GM12878 (cell line): Measurements from ENCODE around the gene TEC. TPM values are rescaled to one million over a fixed set of nuclear protein-coding genes. Genes with fewer than 3 reads are reported as not detected.

Source experiments
- ATAC-seq: fragments of 200-7000 bp; cut with Tn5 transposase; 3 replicates; pipeline ENCODE4 v1.9.1; 2020; ENCODE audit warnings: mild to moderate bottlenecking, moderate library complexity
- BruUV-seq: library from RNA; stranded (reverse); fragments of 400-500 nt; replicated peaks from 2 replicates; lab custom pipeline; 2021; lab: Mats Ljungman, UMichigan
- CTCF ChIA-PET: fragments of 300-600 bp; sonication (Branson Sonifier 250); formaldehyde crosslinking; extraction: SDS; loops from one replicate; lab custom pipeline; 2021; ENCODE audit warnings: inconsistent platforms; lab: Yijun Ruan, JAX
- POLR2A ChIA-PET: fragments of 350-600 bp; formaldehyde crosslinking; extraction: SDS; loops from one replicate; lab custom pipeline; 2021; ENCODE audit warnings: inconsistent platforms; lab: Charles Lee
- RAD21 ChIA-PET: fragments of 300-600 bp; sonication (Branson Sonifier 250); formaldehyde crosslinking; loops from one replicate; lab custom pipeline; 2023; ENCODE audit warnings: antibody characterized with exemption; ENCODE audit not compliant: unreplicated experiment; lab: Charles Lee
- SMC1A ChIA-PET: fragments of 300-600 bp; sonication (Branson Sonifier 250); formaldehyde crosslinking; loops from one replicate; lab custom pipeline; 2023; ENCODE audit not compliant: unreplicated experiment, uncharacterized antibody; lab: Charles Lee
- DNase-seq: peaks from one replicate; pipeline ENCODE4 v3.0.0-alpha.2; 2011; ENCODE audit warnings: low read depth, low spot score
- FAIRE-seq: peaks from 3 replicates; lab custom pipeline; 2011; peaks lifted over from hg19 to GRCh38; lab: Jason Lieb, UNC
- H2AFZ ChIP-seq: 2 replicates; pipeline ENCODE4 v1.6.0; 2011; ENCODE audit warnings: low read depth, low read length, control low read depth; ENCODE audit not compliant: control insufficient read depth
- H3K27ac ChIP-seq: 2 replicates; pipeline ENCODE4 v1.5.1; 2011; ENCODE audit warnings: control low read depth; ENCODE audit not compliant: control insufficient read depth, insufficient read depth
- H3K27me3 ChIP-seq, 2 experiments: replicated peaks in 1 of 2; 2 replicates each; pipeline versions ENCODE4 v1.6.0 to v1.6.1; 2011; ENCODE audit warnings: low read length in 1 of 2; ENCODE audit not compliant: control insufficient read depth in 2 of 2, insufficient read depth in 2 of 2
- H3K36me3 ChIP-seq, 2 experiments: 2 replicates each; pipeline ENCODE4 v1.5.1; 2011; ENCODE audit warnings: low read length in 1 of 2; ENCODE audit not compliant: control insufficient read depth in 2 of 2, insufficient read depth in 2 of 2
- H3K4me1 ChIP-seq: 2 replicates; pipeline ENCODE4 v1.6.1; 2011; ENCODE audit warnings: mild to moderate bottlenecking, low read length, moderate library complexity, mixed read lengths; ENCODE audit not compliant: control insufficient read depth, insufficient read depth
- H3K4me2 ChIP-seq: 2 replicates; pipeline ENCODE4 v1.6.0; 2011; ENCODE audit warnings: control low read depth; ENCODE audit not compliant: control insufficient read depth, insufficient read depth
- H3K4me3 ChIP-seq: fragments of 200-600 bp; sonication (generic); 2 replicates; pipeline ENCODE4 v1.5.1; 2016
- H3K79me2 ChIP-seq: 2 replicates; pipeline ENCODE4 v1.6.0; 2011; ENCODE audit warnings: low read length; ENCODE audit not compliant: control insufficient read depth, insufficient read depth
- H3K9ac ChIP-seq: 2 replicates; pipeline ENCODE4 v1.8.0; 2011; ENCODE audit warnings: low read length, control low read depth, mixed read lengths; ENCODE audit not compliant: control insufficient read depth, insufficient read depth
- H3K9me3 ChIP-seq: replicated peaks from 3 replicates; pipeline ENCODE4 v1.5.1; 2011; ENCODE audit warnings: mild to moderate bottlenecking, low read length; ENCODE audit not compliant: control insufficient read depth, insufficient read depth
- H4K20me1 ChIP-seq: 2 replicates; pipeline ENCODE4 v1.6.0; 2011; ENCODE audit not compliant: control insufficient read depth, insufficient read depth
- BRCA1 ChIP-seq: IDR thresholded peaks from 2 replicates; pipeline ENCODE4 v1.6.1; 2011; ENCODE audit warnings: low read depth, low read length, improper control_type of control experiment
- DPF2 ChIP-seq: fragments of 450-650 bp; IDR thresholded peaks from 2 replicates; pipeline ENCODE4 v1.6.1; 2017; ENCODE audit warnings: mild to moderate bottlenecking
- IRF3 ChIP-seq: fragments of 450-650 bp; IDR thresholded peaks from 2 replicates; pipeline ENCODE4 v1.6.1; 2014; ENCODE audit warnings: mild to moderate bottlenecking
- KAT2A ChIP-seq: conservative IDR thresholded peaks from 2 replicates; pipeline ENCODE4 v1.6.1; 2011; ENCODE audit warnings: low read depth, low read length; ENCODE audit not compliant: control insufficient read depth
- LARP7 ChIP-seq: fragments of 450-650 bp; IDR thresholded peaks from 2 replicates; pipeline ENCODE4 v1.6.1; 2017; ENCODE audit warnings: mild to moderate bottlenecking
- SPI1 ChIP-seq: IDR thresholded peaks from 2 replicates; pipeline ENCODE4 v1.6.1; 2011; ENCODE audit warnings: low read depth, mild to moderate bottlenecking, low read length, moderate library complexity, borderline replicate concordance; ENCODE audit not compliant: insufficient read depth
- USF1 ChIP-seq: IDR thresholded peaks from 2 replicates; pipeline ENCODE4 v1.6.1; 2011; ENCODE audit warnings: borderline replicate concordance, low read depth, mild to moderate bottlenecking, moderate library complexity, mixed read lengths, low read length; ENCODE audit not compliant: insufficient read depth; ENCODE audit errors: extremely low read length
- ZNF217 ChIP-seq: fragments of 450-650 bp; IDR thresholded peaks from 2 replicates; pipeline ENCODE4 v1.6.1; 2017; ENCODE audit warnings: antibody characterized with exemption, mild to moderate bottlenecking
- ZNF592 ChIP-seq: fragments of 450-650 bp; IDR thresholded peaks from 2 replicates; pipeline ENCODE4 v1.6.1; 2017; ENCODE audit warnings: mild to moderate bottlenecking, moderate library complexity
- WGBS: methylation state at CpG from one replicate; pipeline ENCODE4 v1.1.6; 2016; ENCODE audit warnings: low lambda C conversion rate; ENCODE audit not compliant: insufficient replicate concordance, insufficient coverage; ENCODE audit errors: missing lambda C conversion rate; 5-methylcytosine and 5-hydroxymethylcytosine counted together
- in situ Hi-C: fragments of 300-500 bp; cut with MboI; formaldehyde crosslinking; loops from 9 replicates; pipeline ENCODE4 v1.14.3; 2018; ENCODE audit warnings: mixed read lengths
- intact Hi-C: fragments of 100-400 bp; cut with micrococcal nuclease; formaldehyde crosslinking; loops from one replicate; pipeline ENCODE4 v1.14.2; 2022; ENCODE audit not compliant: unreplicated experiment
- polyA plus RNA-seq, 11 experiments: library from polyadenylated mRNA; depleted of rRNA in 4 of 11; unstranded in 6 of 11; stranded (reverse) in 5 of 11; fragments of >200 nt; fragmentation: Nextera tagmentation in 4 of 11; fragmentation: Illumina TruSeq in 1 of 11; extraction: Ambion mirVana in 4 of 11; extraction: Trizol in 1 of 11; gene quantifications; 1 replicate in 1 of 11; 2 replicates in 10 of 11; pipeline versions ENCODE4 v1.2.1 to v1.2.3, GENCODE V29; 2011 to 2016; ENCODE audit warnings: inconsistent platforms in 2 of 11, missing spikeins in 2 of 11, low read depth in 1 of 11
- total RNA-seq, 4 experiments: library from RNA; depleted of rRNA in 3 of 4; stranded (reverse); fragments of >200 nt in 3 of 4; fragmentation: Illumina TruSeq in 1 of 4; extraction: Trizol in 1 of 4; gene quantifications; 2 replicates each; pipeline versions ENCODE4 v1.2.1 to v1.2.3, GENCODE V29; 2013 to 2021
- TF ChIP-seq, protein P1 (sequence below): fragments of 450-650 bp; IDR thresholded peaks from 2 replicates; pipeline ENCODE4 v1.6.1; 2017; ENCODE audit warnings: mild to moderate bottlenecking, moderate library complexity

The TEC gene
- total and polyA plus RNA-seq, 10 of the 15 experiments (the other 5 are each of a cell fraction or from before 2014, with no cell fraction given): 7.4 to 27.2 (median 17.1) TPM

DNA sequence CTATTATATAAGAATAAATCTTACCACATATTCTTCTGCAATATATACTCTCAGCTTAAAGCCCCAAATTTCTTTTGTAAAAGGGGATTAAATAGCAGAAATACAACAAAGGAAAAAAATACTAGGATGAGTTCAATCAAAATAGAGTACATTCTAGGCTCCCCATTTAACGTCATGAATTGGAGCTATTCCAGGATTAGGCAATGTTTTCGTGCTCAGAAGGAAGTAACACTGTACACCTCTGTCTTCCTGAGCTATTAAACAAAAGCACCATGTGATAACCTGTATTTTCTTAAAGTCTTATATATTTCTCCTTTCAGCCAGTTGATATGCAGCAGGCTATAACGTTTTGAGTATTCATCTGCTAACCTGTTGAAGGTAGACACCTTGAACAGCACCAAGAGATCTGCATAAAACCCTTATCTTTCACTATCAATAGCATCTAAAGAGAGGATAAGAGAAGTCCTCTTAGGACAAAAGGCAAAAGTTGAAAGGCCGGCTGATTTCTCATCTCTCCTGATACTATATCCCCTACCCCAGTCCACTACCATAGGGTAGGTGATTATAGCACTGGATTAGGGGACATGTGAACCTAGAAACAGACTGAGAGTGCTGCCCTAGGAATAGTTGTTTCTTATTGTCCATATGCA, 31.5 kb downstream of the TEC start (continued):
- TF ChIP-seq IRF3 (no peak), SPI1 (no peak), DPF2 (no peak), LARP7 (no peak), BRCA1 (no peak), KAT2A (no peak), ZNF217 (no peak)

DNA sequence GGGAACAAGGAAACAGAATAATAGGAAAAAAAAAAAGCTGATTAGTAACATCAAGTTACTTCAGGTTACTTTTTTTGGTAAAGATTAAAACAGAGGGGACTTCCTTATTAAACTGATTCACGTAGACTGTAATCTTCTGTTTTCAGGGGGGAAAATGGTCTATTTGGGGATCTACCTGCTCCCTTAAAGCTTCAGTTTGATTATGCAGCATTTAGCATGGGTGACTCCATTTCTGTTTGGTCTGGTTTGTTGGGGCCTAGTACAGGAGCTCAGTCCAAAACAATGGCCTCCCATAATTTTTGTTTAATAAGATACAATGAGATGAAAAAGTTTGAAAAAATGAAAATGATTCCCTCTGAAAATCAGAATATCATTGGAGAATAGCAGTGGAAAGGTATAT, 34.6 kb downstream of the TEC start:
- Histone ChIP-seq H3K4me2 (no peak overlapping the region), H3K27me3 (no peaks in the 10 kb centered on the region), H3K79me2 (peaks cover 86% of the 10 kb centered on the region), H3K36me3 (0 out of 4 replicates have a peak, but pooled peaks cover 0 to 2% of the 10 kb centered on the region in 2 experiments), H3K4me3 (no peak overlapping the region), H3K4me1 (0 out of 2 replicates have a peak, but pooled peaks cover 5% of the 10 kb centered on the region), H3K27ac (no peak overlapping the region), H2AFZ (no peak overlapping the region), H4K20me1 (no peaks in the 10 kb centered on the region), H3K9me3 (peaks cover 3% of the 10 kb centered on the region; the same call in 2 of the 3 replicates), H3K9ac (no peak overlapping the region)
- intact Hi-C loops: no loop called here
- DNase-seq (no peak), FAIRE-seq (no peak), ATAC-seq (no peak)
- in situ Hi-C loops: no loop called here
- no TSS peak for BruUV-seq
- ChIA-PET SMC1A (interaction anchor here (0.7 to 13.5 kb wide), 12 partner anchors 9 to 31 kb away, joined by 3 to 124 read pairs (median 6); no protein-coding TSS in a partner anchor), CTCF (interaction anchor here (0.6 to 1.9 kb wide), 6 partner anchors 22 to 175 kb away, joined by 3 to 5 read pairs (median 3); no protein-coding TSS in a partner anchor), RAD21 (interaction anchor here (1.2 to 1.7 kb wide), 2 partner anchors 10 to 32 kb away, joined by 3 to 4 read pairs; no protein-coding TSS in a partner anchor), POLR2A (interaction anchor here (1.3 to 2.0 kb wide), 2 partner anchors 15 to 18 kb away, joined by 6 to 11 read pairs; no protein-coding TSS in a partner anchor)
- 91% methylated on average over 1 of the region's 1 CpG for WGBS
- TF ChIP-seq ZNF592 (peak; percentile 95), USF1 (no peak)
- TF ChIP-seq, protein P1, sequence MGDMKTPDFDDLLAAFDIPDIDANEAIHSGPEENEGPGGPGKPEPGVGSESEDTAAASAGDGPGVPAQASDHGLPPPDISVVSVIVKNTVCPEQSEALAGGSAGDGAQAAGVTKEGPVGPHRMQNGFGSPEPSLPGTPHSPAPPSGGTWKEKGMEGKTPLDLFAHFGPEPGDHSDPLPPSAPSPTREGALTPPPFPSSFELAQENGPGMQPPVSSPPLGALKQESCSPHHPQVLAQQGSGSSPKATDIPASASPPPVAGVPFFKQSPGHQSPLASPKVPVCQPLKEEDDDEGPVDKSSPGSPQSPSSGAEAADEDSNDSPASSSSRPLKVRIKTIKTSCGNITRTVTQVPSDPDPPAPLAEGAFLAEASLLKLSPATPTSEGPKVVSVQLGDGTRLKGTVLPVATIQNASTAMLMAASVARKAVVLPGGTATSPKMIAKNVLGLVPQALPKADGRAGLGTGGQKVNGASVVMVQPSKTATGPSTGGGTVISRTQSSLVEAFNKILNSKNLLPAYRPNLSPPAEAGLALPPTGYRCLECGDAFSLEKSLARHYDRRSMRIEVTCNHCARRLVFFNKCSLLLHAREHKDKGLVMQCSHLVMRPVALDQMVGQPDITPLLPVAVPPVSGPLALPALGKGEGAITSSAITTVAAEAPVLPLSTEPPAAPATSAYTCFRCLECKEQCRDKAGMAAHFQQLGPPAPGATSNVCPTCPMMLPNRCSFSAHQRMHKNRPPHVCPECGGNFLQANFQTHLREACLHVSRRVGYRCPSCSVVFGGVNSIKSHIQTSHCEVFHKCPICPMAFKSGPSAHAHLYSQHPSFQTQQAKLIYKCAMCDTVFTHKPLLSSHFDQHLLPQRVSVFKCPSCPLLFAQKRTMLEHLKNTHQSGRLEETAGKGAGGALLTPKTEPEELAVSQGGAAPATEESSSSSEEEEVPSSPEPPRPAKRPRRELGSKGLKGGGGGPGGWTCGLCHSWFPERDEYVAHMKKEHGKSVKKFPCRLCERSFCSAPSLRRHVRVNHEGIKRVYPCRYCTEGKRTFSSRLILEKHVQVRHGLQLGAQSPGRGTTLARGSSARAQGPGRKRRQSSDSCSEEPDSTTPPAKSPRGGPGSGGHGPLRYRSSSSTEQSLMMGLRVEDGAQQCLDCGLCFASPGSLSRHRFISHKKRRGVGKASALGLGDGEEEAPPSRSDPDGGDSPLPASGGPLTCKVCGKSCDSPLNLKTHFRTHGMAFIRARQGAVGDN: peak; percentile 84
